RKO (cell line): ENCODE results near the gene ZNF534.
"Not testable (repeated sequence)": the region's sequence is repeated elsewhere in the genome, so short reads cannot be mapped to it uniquely, and the experiment has no call there.

Source experiments
- DNase-seq: peaks from one replicate; pipeline ENCODE4 v3.0.0-alpha.2; 2016; ENCODE audit warnings: low spot score

ZNF534 gene

DNA sequence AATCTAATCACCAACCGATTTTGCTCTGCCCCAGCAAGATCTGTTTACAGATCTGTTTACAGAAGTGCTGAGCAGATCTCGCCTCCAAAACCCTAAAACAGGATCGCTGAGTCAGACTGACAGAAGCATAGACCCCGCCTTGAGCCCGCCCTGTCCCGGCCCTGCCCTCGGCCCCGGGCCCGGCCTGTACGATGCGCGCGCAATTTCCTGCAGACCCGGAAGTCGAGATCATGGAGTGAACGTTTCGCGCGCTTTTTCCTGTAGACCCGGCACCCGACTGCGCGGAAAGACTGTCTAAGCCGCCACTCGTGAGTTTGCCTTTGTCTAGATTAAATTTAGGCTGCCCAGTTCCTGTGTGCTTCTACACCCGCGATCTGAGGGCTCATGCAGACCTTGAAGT lies at the start of gene ZNF534:
Gene ZNF534 (plus strand): TSS at position 212 of the 400 bp plus-strand sequence. CDS start 2,327 bp downstream, outside the sequence.
- no peak for DNase-seq

- peak; percentile 6 for DNase-seq
Measured at GRCh38 chr19:52391135-52391534, 37.8 kb upstream of the ZNF534 start.

GRCh38 chr19:52397310-52398080 lies 31.5 kb upstream of the ZNF534 start, which contains the start of gene ZNF528:
Gene ZNF528 (plus strand): TSS chr19:52397849. CDS start chr19:52402014, 4,165 bp downstream.
- no peak for DNase-seq

DNA sequence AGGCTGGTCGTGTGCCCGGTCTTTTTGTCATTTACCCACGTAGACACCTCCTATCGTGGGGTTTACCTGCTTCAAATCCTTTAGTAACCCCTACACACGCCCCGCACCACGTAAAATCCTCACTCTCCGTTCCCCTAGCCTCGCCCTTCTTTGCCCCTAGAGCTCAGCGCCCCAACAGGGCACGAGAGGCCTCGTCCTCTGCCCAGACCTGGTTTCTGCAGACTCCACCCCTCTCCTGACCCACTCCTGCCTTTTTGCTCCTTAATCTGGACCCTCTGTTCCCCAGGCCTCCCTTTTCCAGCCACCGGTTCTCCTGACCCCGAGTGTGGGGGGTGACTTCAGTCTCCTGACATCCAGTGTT lies 30.9 kb upstream of the ZNF534 start:
- no peak for DNase-seq

- no peak for DNase-seq
Measured at GRCh38 chr19:52410276-52410675, 18.7 kb upstream of the ZNF534 start.

GRCh38 chr19:52415711-52416110 lies 13.2 kb upstream of the ZNF534 start:
- no peak for DNase-seq

DNA sequence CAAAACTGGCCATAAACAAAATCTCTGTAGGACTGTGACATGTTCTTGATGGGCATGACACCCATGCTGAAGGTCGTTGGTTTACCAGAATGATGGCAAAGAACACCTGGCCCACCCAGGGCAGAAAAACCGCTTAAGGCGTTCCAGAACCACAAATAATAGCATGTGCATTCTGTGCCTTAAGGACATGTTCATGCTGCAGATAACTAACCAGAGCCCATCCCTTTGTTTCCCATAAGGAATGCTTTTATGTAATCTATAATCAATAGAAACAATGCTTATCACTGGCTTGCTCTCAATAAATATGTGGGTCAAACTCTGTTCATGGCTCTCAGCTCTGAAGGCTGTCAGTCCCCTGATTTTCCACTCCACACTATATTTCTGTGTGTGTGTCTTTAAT lies 13.2 kb downstream of the ZNF534 start:
- DNase-seq = no peak

DNA sequence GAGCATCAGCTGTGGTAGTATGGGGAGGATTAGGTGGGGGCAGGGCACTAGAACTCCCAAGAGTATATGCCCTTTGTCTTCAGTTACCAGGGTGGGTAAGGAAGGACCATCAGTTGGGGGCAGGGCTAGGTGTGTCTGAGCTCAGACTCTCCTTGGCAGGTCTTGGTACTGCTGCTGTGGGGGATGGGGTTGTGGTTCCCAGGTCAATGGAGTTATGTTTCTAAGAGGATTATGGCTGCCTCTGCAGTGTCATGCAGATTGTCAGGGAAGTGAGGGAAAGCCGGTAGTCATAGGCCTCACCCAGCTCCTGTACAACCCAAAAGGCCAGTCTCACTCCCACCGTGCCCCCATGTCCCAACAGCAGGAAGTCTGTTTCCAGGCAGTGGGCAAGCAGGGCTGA lies 15.6 kb downstream of the ZNF534 start:
- DNase-seq = no peak

GRCh38 chr19:52451241-52451640 lies 22.3 kb downstream of the ZNF534 start:
- DNase-seq = no peak

- no peak for DNase-seq
Measured at GRCh38 chr19:52453324-52454094, 24.6 kb downstream of the ZNF534 start, which contains the start of gene ZNF578. Gene ZNF578 (plus strand): TSS chr19:52453553. CDS start chr19:52501846, 48,293 bp downstream.

- peak; percentile 73 for DNase-seq
Measured at GRCh38 chr19:52464798-52465470, 36.0 kb downstream of the ZNF534 start.

DNA sequence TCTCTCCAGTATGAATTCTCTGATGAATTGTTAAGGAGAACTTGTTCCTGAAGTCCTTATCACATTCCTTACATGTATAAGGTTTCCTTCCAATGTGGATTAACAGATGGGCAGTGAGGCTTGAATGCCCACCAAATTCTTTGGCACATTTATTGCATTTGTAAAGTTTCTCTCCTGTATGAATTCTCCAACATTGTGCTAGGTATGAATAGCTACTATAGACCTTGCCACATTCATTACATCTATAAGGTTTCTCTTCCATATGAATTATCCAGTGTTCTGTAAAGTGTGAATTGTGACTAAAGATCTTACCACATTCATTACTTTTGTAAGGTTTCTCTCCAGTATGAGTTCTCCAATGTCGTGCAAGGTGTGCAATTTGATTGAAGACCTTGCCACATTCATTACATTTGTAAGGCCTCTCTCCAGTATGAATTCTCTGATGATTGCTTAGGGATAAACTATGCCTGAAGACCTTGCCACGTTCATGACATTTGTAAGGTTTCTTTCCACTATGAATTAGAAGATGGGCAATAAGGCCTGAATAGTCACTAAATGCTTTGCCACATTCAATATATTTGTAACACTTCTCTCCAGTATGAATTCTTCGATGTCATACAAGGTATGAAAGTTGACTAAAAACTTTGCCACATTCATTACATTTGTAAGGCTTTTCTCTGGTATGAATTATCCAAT lies 44.9 kb downstream of the ZNF534 start:
- no peak for DNase-seq

GRCh38 chr19:52474351-52475127 lies 45.6 kb downstream of the ZNF534 start:
- no peak for DNase-seq

- DNase-seq = not testable (repeated sequence)
Measured at GRCh38 chr19:52484111-52484743, 55.3 kb downstream of the ZNF534 start.

- DNase-seq = not testable (repeated sequence)
Measured at GRCh38 chr19:52485064-52485463, 56.1 kb downstream of the ZNF534 start.

- not testable (repeated sequence) for DNase-seq
Measured at GRCh38 chr19:52485561-52486240, 56.8 kb downstream of the ZNF534 start.

DNA sequence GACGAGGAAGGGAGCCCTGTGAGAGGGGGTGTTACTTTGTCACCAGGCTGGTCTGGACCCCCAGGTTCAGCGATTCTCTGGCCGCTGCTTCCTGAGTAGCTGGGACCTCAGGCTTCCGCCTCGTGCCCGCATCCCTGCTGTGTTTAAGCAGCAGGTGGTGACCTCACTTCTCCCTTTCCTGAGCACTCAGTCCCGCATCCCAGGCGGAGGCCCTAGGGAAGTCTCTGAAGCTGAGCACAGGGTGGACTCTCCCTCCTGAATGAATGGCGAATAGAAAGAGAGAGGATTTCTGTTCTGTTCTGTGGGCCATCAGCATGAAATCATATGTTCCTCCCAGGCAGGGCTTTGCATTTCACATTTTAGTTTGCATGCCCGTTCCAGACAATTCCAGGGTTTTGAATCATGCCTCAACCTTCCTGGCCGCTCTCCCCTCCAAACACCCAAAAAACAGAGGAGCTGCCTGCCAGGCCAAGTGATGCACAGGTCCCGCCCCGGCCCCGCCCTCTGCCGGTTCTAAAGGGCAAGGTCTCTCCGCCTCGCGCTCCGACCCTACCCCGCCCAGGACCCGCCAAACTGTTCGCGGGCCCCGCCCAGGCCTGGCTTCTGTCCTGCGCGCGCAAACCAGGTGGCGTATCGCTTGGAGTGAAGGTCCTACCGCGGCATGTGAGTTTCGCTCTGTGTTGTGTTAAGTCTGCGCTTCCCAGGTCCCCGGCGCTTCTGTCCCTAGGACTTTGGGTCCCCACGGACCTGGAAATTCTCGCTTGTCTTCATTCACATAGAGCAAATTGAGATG lies 63.4 kb downstream of the ZNF534 start:
- DNase-seq = peak; percentile 93

GRCh38 chr19:52492994-52493470 lies 64.1 kb downstream of the ZNF534 start:
- peak; percentile 89 for DNase-seq

GRCh38 chr19:52494518-52494917 lies 65.6 kb downstream of the ZNF534 start:
- DNase-seq = peak; percentile 72
